ENCODE measurements around the gene MATN1. TPM values are rescaled to one million over a fixed set of nuclear protein-coding genes. Genes with fewer than 3 reads are reported as not detected.

Gene MATN1
- total RNA-seq, 1 experiment from 2014 or later = 0.12 TPM

DNA sequence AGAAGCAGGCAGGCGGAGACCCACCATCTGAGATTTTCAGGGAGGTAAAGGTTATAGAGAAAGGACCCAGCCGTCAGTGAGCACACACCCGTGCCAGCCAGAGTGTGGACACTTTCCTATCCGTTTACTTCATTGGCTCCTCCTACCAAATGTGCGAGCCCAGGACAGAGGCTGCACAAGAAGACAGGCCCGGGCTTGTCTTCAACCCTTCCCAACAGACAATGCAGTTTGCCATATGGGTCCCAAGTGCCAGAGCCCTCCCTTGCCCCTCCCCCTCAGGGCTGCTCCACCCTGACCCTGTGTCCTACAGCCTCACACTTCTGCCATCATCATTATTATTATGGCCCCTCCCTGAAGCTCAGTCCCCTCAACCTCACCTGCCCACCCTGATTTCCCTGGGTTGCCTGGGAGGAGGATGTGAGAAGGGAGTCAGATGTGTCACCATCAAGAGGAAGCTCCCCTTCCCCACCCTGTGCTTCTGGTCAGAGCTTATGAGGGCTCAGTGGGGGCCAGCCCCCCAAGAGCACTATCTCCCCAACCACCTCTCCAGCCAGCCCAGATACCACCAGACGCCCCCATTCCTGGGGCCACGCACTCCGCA, 24.8 kb upstream of the MATN1 start:
- no TSS peak for BruUV-seq (replicated peaks)
- H3K4me3 ChIP-seq (replicated peaks in 1 of 2; ENCODE audit: low read depth in 1 of 2, low read length in 2 of 2) = no peak overlapping the region

More for the DNA sequence above, 24.8 kb upstream of the MATN1 start:
- no peaks in the 10 kb centered on the region for H3K36me3 ChIP-seq (ENCODE audit: control insufficient read depth in 1 of 2, insufficient read depth in 2 of 2, low read length in 2 of 2)
- no peak overlapping the region for H2AFZ ChIP-seq (ENCODE audit: low read depth, low read length, poor library complexity, severe bottlenecking)
- no peaks in the 10 kb centered on the region for H4K20me1 ChIP-seq (ENCODE audit: insufficient read depth)
- H3K27me3 ChIP-seq (ENCODE audit: insufficient read depth, low read length) = no peaks in the 10 kb centered on the region
- H3K79me2 ChIP-seq (ENCODE audit: insufficient read depth, low read length) = no peaks in the 10 kb centered on the region
- H3K4me1 ChIP-seq (ENCODE audit: control insufficient read depth in 1 of 2, insufficient read depth in 2 of 2, low read length in 2 of 2) = peaks cover 2 to 17% of the 10 kb centered on the region in 2 experiments; a peak in 3 of 4 replicates
- CTCF ChIA-PET = no interaction called here
- H3K4me2 ChIP-seq (ENCODE audit: low read length) = peak overlapping the region; percentile 13; the same call in 1 of the 2 replicates
- RAD21 ChIA-PET (ENCODE audit: low non-redundant PET in 1 of 2, low total read pairs in 2 of 2, uncharacterized antibody in 2 of 2, unreplicated experiment in 2 of 2) = no interaction called here
- no peaks in the 10 kb centered on the region for H3K9me2 ChIP-seq (ENCODE audit: insufficient read depth)
- DNase-seq (ENCODE audit: low read depth, low spot score) = no peak
- H3K27ac ChIP-seq (ENCODE audit: low read depth, low read length) = peak overlapping the region; percentile 8; the same call in 1 of the 2 replicates
- no peak overlapping the region for H3K9ac ChIP-seq (ENCODE audit: low read length)
- peak; percentile 49; the same call in 1 of the 2 replicates for ATAC-seq
- POLR2A ChIA-PET = no interaction called here
- TF ChIP-seq SP1 (IDR thresholded peaks at IDR 0.05; ENCODE audit: low read depth) = no peak
- TF ChIP-seq SIN3A (IDR thresholded peaks at IDR 0.05; ENCODE audit: low read depth) = no peak
- TF ChIP-seq EZH2 (IDR thresholded peaks at IDR 0.05) = no peak
- TF ChIP-seq EZH2phosphoT487 (IDR thresholded peaks at IDR 0.05; ENCODE audit: borderline replicate concordance) = no peak
- no peak for TF ChIP-seq EGR1 (IDR thresholded peaks at IDR 0.05; ENCODE audit: low read depth)
- no peak for TF ChIP-seq POLR2AphosphoS5 (IDR thresholded peaks at IDR 0.05; ENCODE audit: low read depth, low read length)
- TF ChIP-seq YY1 (IDR thresholded peaks at IDR 0.05; ENCODE audit: extremely low read depth, insufficient replicate concordance, low read depth, low read length) = no peak
- TF ChIP-seq, protein P1, sequence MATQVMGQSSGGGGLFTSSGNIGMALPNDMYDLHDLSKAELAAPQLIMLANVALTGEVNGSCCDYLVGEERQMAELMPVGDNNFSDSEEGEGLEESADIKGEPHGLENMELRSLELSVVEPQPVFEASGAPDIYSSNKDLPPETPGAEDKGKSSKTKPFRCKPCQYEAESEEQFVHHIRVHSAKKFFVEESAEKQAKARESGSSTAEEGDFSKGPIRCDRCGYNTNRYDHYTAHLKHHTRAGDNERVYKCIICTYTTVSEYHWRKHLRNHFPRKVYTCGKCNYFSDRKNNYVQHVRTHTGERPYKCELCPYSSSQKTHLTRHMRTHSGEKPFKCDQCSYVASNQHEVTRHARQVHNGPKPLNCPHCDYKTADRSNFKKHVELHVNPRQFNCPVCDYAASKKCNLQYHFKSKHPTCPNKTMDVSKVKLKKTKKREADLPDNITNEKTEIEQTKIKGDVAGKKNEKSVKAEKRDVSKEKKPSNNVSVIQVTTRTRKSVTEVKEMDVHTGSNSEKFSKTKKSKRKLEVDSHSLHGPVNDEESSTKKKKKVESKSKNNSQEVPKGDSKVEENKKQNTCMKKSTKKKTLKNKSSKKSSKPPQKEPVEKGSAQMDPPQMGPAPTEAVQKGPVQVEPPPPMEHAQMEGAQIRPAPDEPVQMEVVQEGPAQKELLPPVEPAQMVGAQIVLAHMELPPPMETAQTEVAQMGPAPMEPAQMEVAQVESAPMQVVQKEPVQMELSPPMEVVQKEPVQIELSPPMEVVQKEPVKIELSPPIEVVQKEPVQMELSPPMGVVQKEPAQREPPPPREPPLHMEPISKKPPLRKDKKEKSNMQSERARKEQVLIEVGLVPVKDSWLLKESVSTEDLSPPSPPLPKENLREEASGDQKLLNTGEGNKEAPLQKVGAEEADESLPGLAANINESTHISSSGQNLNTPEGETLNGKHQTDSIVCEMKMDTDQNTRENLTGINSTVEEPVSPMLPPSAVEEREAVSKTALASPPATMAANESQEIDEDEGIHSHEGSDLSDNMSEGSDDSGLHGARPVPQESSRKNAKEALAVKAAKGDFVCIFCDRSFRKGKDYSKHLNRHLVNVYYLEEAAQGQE (IDR thresholded peaks at IDR 0.05; ENCODE audit: low read depth) = no peak
- TF ChIP-seq, protein P2, sequence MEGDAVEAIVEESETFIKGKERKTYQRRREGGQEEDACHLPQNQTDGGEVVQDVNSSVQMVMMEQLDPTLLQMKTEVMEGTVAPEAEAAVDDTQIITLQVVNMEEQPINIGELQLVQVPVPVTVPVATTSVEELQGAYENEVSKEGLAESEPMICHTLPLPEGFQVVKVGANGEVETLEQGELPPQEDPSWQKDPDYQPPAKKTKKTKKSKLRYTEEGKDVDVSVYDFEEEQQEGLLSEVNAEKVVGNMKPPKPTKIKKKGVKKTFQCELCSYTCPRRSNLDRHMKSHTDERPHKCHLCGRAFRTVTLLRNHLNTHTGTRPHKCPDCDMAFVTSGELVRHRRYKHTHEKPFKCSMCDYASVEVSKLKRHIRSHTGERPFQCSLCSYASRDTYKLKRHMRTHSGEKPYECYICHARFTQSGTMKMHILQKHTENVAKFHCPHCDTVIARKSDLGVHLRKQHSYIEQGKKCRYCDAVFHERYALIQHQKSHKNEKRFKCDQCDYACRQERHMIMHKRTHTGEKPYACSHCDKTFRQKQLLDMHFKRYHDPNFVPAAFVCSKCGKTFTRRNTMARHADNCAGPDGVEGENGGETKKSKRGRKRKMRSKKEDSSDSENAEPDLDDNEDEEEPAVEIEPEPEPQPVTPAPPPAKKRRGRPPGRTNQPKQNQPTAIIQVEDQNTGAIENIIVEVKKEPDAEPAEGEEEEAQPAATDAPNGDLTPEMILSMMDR (IDR thresholded peaks at IDR 0.05 in 2 of 3, conservative IDR thresholded peaks at IDR 0.05 in 1 of 3; ENCODE audit: borderline replicate concordance in 1 of 3, insufficient read depth in 1 of 3, low read depth in 2 of 3, low read length in 2 of 3) = no peak
- no peak for TF ChIP-seq POLR2A (IDR thresholded peaks at IDR 0.05; ENCODE audit: borderline replicate concordance, extremely low read depth, insufficient read depth, insufficient read length)
- no peak for TF ChIP-seq ELF1 (IDR thresholded peaks at IDR 0.05; ENCODE audit: borderline replicate concordance, low read depth)
- TF ChIP-seq TCF7L2 (IDR thresholded peaks at IDR 0.05; ENCODE audit: borderline replicate concordance, extremely low read depth, insufficient read depth, insufficient read length) = no peak
- no peak for TF ChIP-seq CBX3 (IDR thresholded peaks at IDR 0.05; ENCODE audit: low read depth)
- TF ChIP-seq CEBPB (IDR thresholded peaks at IDR 0.05; ENCODE audit: low read depth) = no peak
- no peak for TF ChIP-seq ZNF274 (IDR thresholded peaks at IDR 0.05; ENCODE audit: low read depth, low read length)
- no peak for TF ChIP-seq ZFX (IDR thresholded peaks at IDR 0.05)
- TF ChIP-seq, protein P3, sequence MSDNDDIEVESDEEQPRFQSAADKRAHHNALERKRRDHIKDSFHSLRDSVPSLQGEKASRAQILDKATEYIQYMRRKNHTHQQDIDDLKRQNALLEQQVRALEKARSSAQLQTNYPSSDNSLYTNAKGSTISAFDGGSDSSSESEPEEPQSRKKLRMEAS (IDR thresholded peaks at IDR 0.05) = no peak
- TF ChIP-seq, protein P4, sequence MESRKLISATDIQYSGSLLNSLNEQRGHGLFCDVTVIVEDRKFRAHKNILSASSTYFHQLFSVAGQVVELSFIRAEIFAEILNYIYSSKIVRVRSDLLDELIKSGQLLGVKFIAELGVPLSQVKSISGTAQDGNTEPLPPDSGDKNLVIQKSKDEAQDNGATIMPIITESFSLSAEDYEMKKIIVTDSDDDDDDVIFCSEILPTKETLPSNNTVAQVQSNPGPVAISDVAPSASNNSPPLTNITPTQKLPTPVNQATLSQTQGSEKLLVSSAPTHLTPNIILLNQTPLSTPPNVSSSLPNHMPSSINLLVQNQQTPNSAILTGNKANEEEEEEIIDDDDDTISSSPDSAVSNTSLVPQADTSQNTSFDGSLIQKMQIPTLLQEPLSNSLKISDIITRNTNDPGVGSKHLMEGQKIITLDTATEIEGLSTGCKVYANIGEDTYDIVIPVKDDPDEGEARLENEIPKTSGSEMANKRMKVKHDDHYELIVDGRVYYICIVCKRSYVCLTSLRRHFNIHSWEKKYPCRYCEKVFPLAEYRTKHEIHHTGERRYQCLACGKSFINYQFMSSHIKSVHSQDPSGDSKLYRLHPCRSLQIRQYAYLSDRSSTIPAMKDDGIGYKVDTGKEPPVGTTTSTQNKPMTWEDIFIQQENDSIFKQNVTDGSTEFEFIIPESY (IDR thresholded peaks at IDR 0.05; ENCODE audit: extremely low read depth, insufficient replicate concordance, low read length) = no peak
- H3K9me3 ChIP-seq (ENCODE audit: control insufficient read depth in 1 of 2, insufficient read depth in 1 of 2, low read depth in 1 of 2, low read length in 2 of 2) = no peaks in the 10 kb centered on the region
- intact Hi-C loops (cut with micrococcal nuclease) = no loop called here
